B cell (primary cell): ENCODE measurements around the gene LRFN5. TPM values are rescaled to one million over a fixed set of nuclear protein-coding genes. Genes with fewer than 3 reads are reported as not detected.
"Not testable (repeated sequence)": the region's sequence is repeated elsewhere in the genome, so short reads cannot be mapped to it uniquely, and the experiment has no call there.

Source experiments
- ATAC-seq: fragments of 200-7000 bp; cut with Tn5 transposase; one replicate; pipeline ENCODE4 v1.10.0; 2021; ENCODE audit warnings: low read depth, mild to moderate bottlenecking, moderate number of reproducible peaks, moderate library complexity
- CTCF ChIA-PET: fragments of 350-600 bp; sonication (Branson Sonifier 250); formaldehyde crosslinking; loops from one replicate; lab custom pipeline; 2021; ENCODE audit warnings: antibody characterized with exemption, inconsistent platforms; lab: Charles Lee
- POLR2A ChIA-PET: fragments of 350-600 bp; sonication (Branson Sonifier 250); formaldehyde crosslinking; loops from one replicate; lab custom pipeline; 2021; ENCODE audit warnings: antibody characterized with exemption; lab: Charles Lee
- DNase-seq: peaks from one replicate; pipeline ENCODE4 v3.0.0; 2013
- H2AFZ ChIP-seq: 2 replicates; pipeline ENCODE4 v1.6.1; 2012; ENCODE audit warnings: mild to moderate bottlenecking, low read depth, low read length; ENCODE audit not compliant: insufficient read depth, poor library complexity, severe bottlenecking
- H3K27ac ChIP-seq, 2 donors: 1 replicate in 1 of 2; 2 replicates in 1 of 2; pipeline ENCODE4 v1.5.1; 2012 to 2013; ENCODE audit warnings: low read length in 2 of 2, mild to moderate bottlenecking in 2 of 2, moderate library complexity in 1 of 2
- H3K27me3 ChIP-seq, 4 experiments: fragments of 200-600 bp in 1 of 4; sonication (generic) in 1 of 4; replicated peaks in 1 of 4; 1 replicate in 2 of 4; 2 replicates in 2 of 4; pipeline versions ENCODE4 v1.6.1 to v1.7.0; 2013 to 2016; ENCODE audit warnings: low read length in 3 of 4, mild to moderate bottlenecking in 2 of 4, mixed read lengths in 1 of 4, moderate library complexity in 1 of 4; ENCODE audit not compliant: insufficient read depth in 4 of 4, control insufficient read depth in 3 of 4; ENCODE audit errors: control extremely low read depth in 1 of 4
- H3K36me3 ChIP-seq, 2 experiments: replicated peaks in 1 of 2; 1 replicate in 1 of 2; 2 replicates in 1 of 2; pipeline versions ENCODE4 v1.6.1 to v1.7.1; 2013; ENCODE audit warnings: low read length in 1 of 2; ENCODE audit not compliant: insufficient read depth in 2 of 2, control insufficient read depth in 1 of 2; ENCODE audit errors: control extremely low read depth in 1 of 2, extremely low read depth in 1 of 2
- H3K4me1 ChIP-seq, 2 donors: fragments of 200-600 bp in 1 of 2; sonication (generic) in 1 of 2; 1 replicate in 1 of 2; 2 replicates in 1 of 2; pipeline versions ENCODE4 v1.5.1 to v1.6.1; 2013 to 2017; ENCODE audit warnings: low read length in 2 of 2; ENCODE audit not compliant: control insufficient read depth in 2 of 2, insufficient read depth in 2 of 2
- H3K4me2 ChIP-seq: replicated peaks from 2 replicates; pipeline ENCODE3; 2012; ENCODE audit warnings: mild to moderate bottlenecking, low read depth, low read length; ENCODE audit not compliant: poor library complexity, severe bottlenecking
- H3K4me3 ChIP-seq, 5 experiments: fragments of 200-600 bp in 1 of 5; sonication (generic) in 1 of 5; 1 replicate in 3 of 5; 2 replicates in 2 of 5; pipeline versions ENCODE4 v1.5.1 to v1.7.0; 2011 to 2016; ENCODE audit warnings: low read length in 4 of 5, mild to moderate bottlenecking in 4 of 5, low read depth in 2 of 5, control low read depth in 1 of 5, moderate library complexity in 1 of 5; ENCODE audit not compliant: insufficient read depth in 1 of 5; ENCODE audit errors: control extremely low read depth in 1 of 5, extremely low read depth in 1 of 5
- H3K79me2 ChIP-seq: fragments of 200-600 bp; sonication (generic); one replicate; pipeline ENCODE4 v1.6.0; 2016; ENCODE audit warnings: low read length; ENCODE audit not compliant: control insufficient read depth, insufficient read depth
- H3K9ac ChIP-seq: fragments of 200-600 bp; sonication (generic); 2 replicates; pipeline ENCODE4 v1.6.1; 2017; ENCODE audit warnings: mild to moderate bottlenecking, low read length, moderate library complexity
- H3K9me3 ChIP-seq, 3 donors: one replicate each; pipeline versions ENCODE4 v1.6.1 to v1.7.1; 2013; ENCODE audit warnings: low read length in 2 of 3; ENCODE audit not compliant: control insufficient read depth in 2 of 3, insufficient read depth in 1 of 3; ENCODE audit errors: control extremely low read depth in 1 of 3
- H4K20me1 ChIP-seq: 2 replicates; pipeline ENCODE4 v1.6.0; 2012; ENCODE audit warnings: mild to moderate bottlenecking, low read length; ENCODE audit not compliant: insufficient read depth, control insufficient read depth, poor library complexity, severe bottlenecking
- H3K27ac Mint-ChIP-seq: one replicate; pipeline ENCODE4 v1.8.0; 2021; ENCODE audit warnings: mixed read lengths
- H3K27me3 Mint-ChIP-seq: one replicate; pipeline ENCODE4 v1.8.0; 2021; ENCODE audit warnings: mixed read lengths
- H3K4me1 Mint-ChIP-seq: one replicate; pipeline ENCODE4 v1.8.0; 2021; ENCODE audit warnings: mixed read lengths
- H3K4me3 Mint-ChIP-seq: one replicate; pipeline ENCODE4 v1.8.0; 2021; ENCODE audit warnings: mixed read lengths
- H3K9me3 Mint-ChIP-seq: one replicate; pipeline ENCODE4 v1.8.0; 2022; ENCODE audit warnings: mixed read lengths; ENCODE audit not compliant: insufficient read depth
- EZH2 ChIP-seq: IDR thresholded peaks from 2 replicates; pipeline ENCODE4 v1.6.1; 2012; ENCODE audit warnings: borderline replicate concordance, low read depth, mild to moderate bottlenecking, moderate library complexity, low read length; ENCODE audit not compliant: insufficient read depth, poor library complexity, severe bottlenecking
- WGBS: methylation state at CpG from one replicate; pipeline ENCODE4 v1.1.5; 2013; ENCODE audit warnings: missing lambda C conversion rate; ENCODE audit not compliant: insufficient coverage; 5-methylcytosine and 5-hydroxymethylcytosine counted together
- intact Hi-C: fragments of 100-400 bp; cut with micrococcal nuclease; formaldehyde crosslinking; loops from one replicate; pipeline ENCODE4 v1.10.0; 2022
- polyA plus RNA-seq: library from polyadenylated mRNA; depleted of rRNA; stranded (reverse); fragments of >200 nt; gene quantifications from 2 replicates; pipeline ENCODE4 v1.2.3, GENCODE V29; 2012
- total RNA-seq, 2 donors: library from RNA; stranded (reverse); fragments of 120-200 nt in 1 of 2; gene quantifications; 1 replicate in 1 of 2; 2 replicates in 1 of 2; pipeline versions ENCODE4 v1.2.3 to v1.2.4, GENCODE V29; 2013 to 2022
- TF ChIP-seq, protein P1 (sequence below): fragments of 200-600 bp; IDR thresholded peaks from one replicate; pipeline ENCODE4 v1.8.0; 2022; ENCODE audit warnings: antibody characterized with exemption, mild to moderate bottlenecking

The LRFN5 gene
- total and polyA plus RNA-seq, 2 donors (not counting 1 experiment from before 2014, with no cell fraction given), result 0.30 TPM; not detected in 1

DNA sequence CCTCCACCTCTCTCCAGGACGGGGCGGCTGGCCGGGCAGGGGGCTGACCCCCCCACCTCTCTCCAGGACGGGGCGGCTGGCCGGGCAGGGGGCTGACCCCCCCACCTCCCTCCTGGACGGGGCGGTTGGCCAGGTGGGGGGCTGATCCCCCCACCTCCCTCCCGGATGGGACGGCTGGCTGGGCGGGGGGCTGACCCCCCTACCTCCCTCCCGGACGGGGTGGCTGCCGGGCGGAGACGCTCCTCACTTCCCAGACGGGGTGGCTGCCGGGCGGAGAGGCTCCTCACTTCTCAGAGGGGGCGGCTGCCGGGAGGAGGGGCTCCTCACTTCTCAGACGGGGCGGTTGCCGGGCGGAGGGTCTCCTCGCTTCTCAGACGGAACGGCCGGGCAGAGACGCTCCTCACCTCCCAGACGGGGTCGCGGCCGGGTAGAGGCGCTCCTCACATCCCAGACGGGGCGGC lies 67.9 kb downstream of the LRFN5 start:
- POLR2A ChIA-PET, H3K4me1 Mint-ChIP-seq, ATAC-seq: not testable (repeated sequence)

DNA sequence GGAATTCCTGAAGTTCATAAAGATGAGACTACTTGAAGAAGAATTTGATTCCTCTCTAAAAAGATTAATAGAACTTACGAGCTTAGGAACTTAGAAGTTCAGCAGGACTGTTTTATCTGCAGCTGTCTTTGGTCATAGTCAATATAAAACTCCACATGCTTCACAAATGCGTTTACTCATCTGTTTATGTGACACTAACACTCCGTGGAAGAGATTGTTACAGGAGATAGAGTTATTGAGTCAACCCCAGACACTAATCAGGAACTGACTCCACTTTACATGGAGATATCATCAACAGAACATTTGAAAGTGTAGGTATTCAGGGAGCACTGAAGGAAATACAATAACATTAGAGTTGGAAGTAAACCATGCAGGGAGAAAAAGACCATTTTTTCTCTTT lies 92.8 kb downstream of the LRFN5 start:
- Histone ChIP-seq H2AFZ (no peak overlapping the region), H3K4me3 (no peak overlapping the region), H3K27me3 (no peaks in the 10 kb centered on the region), H4K20me1 (no peaks in the 10 kb centered on the region), H3K79me2 (no peaks in the 10 kb centered on the region), H3K27ac (no peak overlapping the region), H3K9ac (no peak overlapping the region), H3K9me3 (peaks cover 0 to 1% (median 0%) of the 10 kb centered on the region in 3 donors), H3K4me1 (no peaks in the 10 kb centered on the region), H3K4me2 (no peak overlapping the region), H3K36me3 (no peaks in the 10 kb centered on the region)
- Mint-ChIP-seq H3K27ac (no peak overlapping the region), H3K27me3 (no peaks in the 10 kb centered on the region), H3K4me3 (no peak overlapping the region), H3K9me3 (no peaks in the 10 kb centered on the region), H3K4me1 (no peaks in the 10 kb centered on the region)
- ATAC-seq, result no peak
- ChIA-PET CTCF (no interaction called here), POLR2A (no interaction called here)
- intact Hi-C loops, result no loop called here
- DNase-seq, result no peak
- WGBS, result no CpG with 5 or more reads among the region's 3 CpGs
- no peak for TF ChIP-seq EZH2
- TF ChIP-seq, protein P1, sequence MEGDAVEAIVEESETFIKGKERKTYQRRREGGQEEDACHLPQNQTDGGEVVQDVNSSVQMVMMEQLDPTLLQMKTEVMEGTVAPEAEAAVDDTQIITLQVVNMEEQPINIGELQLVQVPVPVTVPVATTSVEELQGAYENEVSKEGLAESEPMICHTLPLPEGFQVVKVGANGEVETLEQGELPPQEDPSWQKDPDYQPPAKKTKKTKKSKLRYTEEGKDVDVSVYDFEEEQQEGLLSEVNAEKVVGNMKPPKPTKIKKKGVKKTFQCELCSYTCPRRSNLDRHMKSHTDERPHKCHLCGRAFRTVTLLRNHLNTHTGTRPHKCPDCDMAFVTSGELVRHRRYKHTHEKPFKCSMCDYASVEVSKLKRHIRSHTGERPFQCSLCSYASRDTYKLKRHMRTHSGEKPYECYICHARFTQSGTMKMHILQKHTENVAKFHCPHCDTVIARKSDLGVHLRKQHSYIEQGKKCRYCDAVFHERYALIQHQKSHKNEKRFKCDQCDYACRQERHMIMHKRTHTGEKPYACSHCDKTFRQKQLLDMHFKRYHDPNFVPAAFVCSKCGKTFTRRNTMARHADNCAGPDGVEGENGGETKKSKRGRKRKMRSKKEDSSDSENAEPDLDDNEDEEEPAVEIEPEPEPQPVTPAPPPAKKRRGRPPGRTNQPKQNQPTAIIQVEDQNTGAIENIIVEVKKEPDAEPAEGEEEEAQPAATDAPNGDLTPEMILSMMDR, result no peak

More for the DNA sequence above, 67.9 kb downstream of the LRFN5 start:
- H3K4me1 ChIP-seq, H3K9ac ChIP-seq, H3K4me3 Mint-ChIP-seq, DNase-seq, H3K36me3 ChIP-seq, CTCF ChIA-PET, H3K27me3 Mint-ChIP-seq, H4K20me1 ChIP-seq, H3K27ac ChIP-seq, H3K27me3 ChIP-seq, H3K4me3 ChIP-seq, H3K79me2 ChIP-seq, H3K4me2 ChIP-seq, intact Hi-C loops, H3K27ac Mint-ChIP-seq, H2AFZ ChIP-seq, H3K9me3 Mint-ChIP-seq, H3K9me3 ChIP-seq: not testable (repeated sequence)
- 95% methylated on average over 20 of the region's 37 CpGs for WGBS
